Upper lobe of left lung (tissue), 4 donors: ENCODE measurements around the gene ALDH3B2.
"Not testable (repeated sequence)": the region's sequence is repeated elsewhere in the genome, so short reads cannot be mapped to it uniquely, and the experiment has no call there.

Experiments
- CTCF ChIP-seq, 6 experiments: fragments of 450-650 bp in 4 of 6; fragments of 200-600 bp in 2 of 6; sonication (generic) in 2 of 6; IDR thresholded peaks; one replicate each; pipeline ENCODE4 v1.5.1; 2016 to 2019; ENCODE audit warnings: antibody characterized with exemption in 6 of 6
- EP300 ChIP-seq, 4 donors: sonication (generic); formaldehyde crosslinking; IDR thresholded peaks; one replicate each; pipeline ENCODE4 v1.5.1; 2017; ENCODE audit warnings: antibody characterized with exemption in 4 of 4, control low read depth in 2 of 4
- POLR2A ChIP-seq, 4 donors: fragments of 450-650 bp; IDR thresholded peaks; one replicate each; pipeline ENCODE4 v1.5.1; 2016 to 2017; ENCODE audit warnings: antibody characterized with exemption in 4 of 4, mild to moderate bottlenecking in 2 of 4
- POLR2AphosphoS5 ChIP-seq, 2 donors: sonication (generic); formaldehyde crosslinking; IDR thresholded peaks; one replicate each; pipeline ENCODE4 v1.5.1; 2017; ENCODE audit warnings: antibody characterized with exemption in 2 of 2

DNA sequence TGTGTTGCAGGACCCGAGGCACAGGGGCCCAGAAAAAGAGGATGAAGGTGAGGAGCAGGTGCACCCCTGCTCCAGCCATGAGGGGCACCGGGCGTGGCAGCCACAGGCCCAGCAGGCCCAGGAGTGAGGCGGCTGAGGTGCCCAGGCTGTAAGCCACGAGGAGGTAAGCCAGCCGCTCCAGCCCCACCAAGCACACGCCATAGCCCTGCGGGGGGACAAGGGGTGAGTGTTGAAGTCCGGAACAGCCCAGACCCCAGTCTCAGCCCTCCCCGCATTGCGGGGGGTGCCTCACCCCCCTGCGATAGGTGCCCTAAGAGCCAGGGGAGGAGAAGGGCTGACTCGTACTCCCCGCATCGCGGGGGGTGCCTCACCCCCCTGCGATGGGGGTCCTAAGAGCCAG, 41.4 kb upstream of the ALDH3B2 start:
- not testable (repeated sequence) for TF ChIP-seq CTCF, POLR2A, POLR2AphosphoS5, EP300 (IDR thresholded peaks at IDR 0.05)
